K562 (cell line): ENCODE data around the gene PHETA2. TPM values are rescaled to one million over a fixed set of nuclear protein-coding genes. Genes with fewer than 3 reads are reported as not detected.

Experiments used
- ARID3A ChIP-seq: IDR thresholded peaks from 2 replicates; pipeline ENCODE4 v1.6.1; 2012; ENCODE audit warnings: low read depth, low read length, improper control_type of control experiment, borderline replicate concordance
- CHD1 ChIP-seq: fragments of 200-600 bp; sonication (generic); IDR thresholded peaks from one replicate; pipeline ENCODE4 v1.6.1; 2012; ENCODE audit warnings: mild to moderate bottlenecking, moderate library complexity, low read length, inconsistent platforms
- CHD2 ChIP-seq: IDR thresholded peaks from 2 replicates; pipeline ENCODE4 v1.6.1; 2011; ENCODE audit warnings: low read depth, low read length
- CXXC5 ChIP-seq: fragments of 250-450 bp; sonication (Bioruptor Pico); IDR thresholded peaks from 2 replicates; pipeline ENCODE4 v1.8.0; 2022; ENCODE audit warnings: inconsistent platforms, mild to moderate bottlenecking, moderate library complexity
- ESRRB ChIP-seq: fragments of 250-450 bp; sonication (Bioruptor Pico); IDR thresholded peaks from 2 replicates; pipeline ENCODE4 v1.5.0; 2020; ENCODE audit warnings: mild to moderate bottlenecking, moderate library complexity, borderline replicate concordance
- HDGF ChIP-seq: fragments of 450-650 bp; IDR thresholded peaks from 2 replicates; pipeline ENCODE4 v1.6.1; 2016
- JUN ChIP-seq, 2 experiments: sonication (generic) in 1 of 2; formaldehyde crosslinking in 1 of 2; IDR thresholded peaks; 2 replicates each; pipeline versions ENCODE4 v1.6.1 to v1.8.0; 2012 to 2022; ENCODE audit warnings: borderline replicate concordance in 2 of 2, mild to moderate bottlenecking in 2 of 2, improper control_type of control experiment in 1 of 2, low read depth in 1 of 2, low read length in 1 of 2, missing genetic modification reagents in 1 of 2
- KLF16 ChIP-seq: IDR thresholded peaks from 2 replicates; pipeline ENCODE4 v1.6.1; 2016; ENCODE audit warnings: antibody characterized with exemption
- MAFK ChIP-seq: IDR thresholded peaks from 2 replicates; pipeline ENCODE4 v1.6.1; 2011; ENCODE audit warnings: low read length, improper control_type of control experiment
- PHB ChIP-seq: fragments of 250-450 bp; sonication (Bioruptor Pico); IDR thresholded peaks from 2 replicates; pipeline ENCODE4 v1.5.0; 2021
- PTRF ChIP-seq: fragments of 450-650 bp; IDR thresholded peaks from 2 replicates; pipeline ENCODE4 v1.6.1; 2016; ENCODE audit warnings: mild to moderate bottlenecking, missing genetic modification characterization, missing compliant biosample characterization
- RBM25 ChIP-seq: fragments of 200-400 bp; formaldehyde crosslinking; IDR thresholded peaks from 2 replicates; pipeline ENCODE4 v1.6.1; 2018; ENCODE audit warnings: low read length, low read depth, moderate library complexity; ENCODE audit not compliant: severe bottlenecking
- TEAD4 ChIP-seq, 2 experiments: sonication (generic) in 1 of 2; formaldehyde crosslinking in 1 of 2; IDR thresholded peaks; 2 replicates each; pipeline versions ENCODE4 v1.6.1 to v1.8.0; 2012 to 2022; ENCODE audit warnings: borderline replicate concordance in 1 of 2, inconsistent platforms in 1 of 2, low read length in 1 of 2, mild to moderate bottlenecking in 1 of 2, missing genetic modification reagents in 1 of 2
- ZBED1 ChIP-seq: IDR thresholded peaks from 2 replicates; pipeline ENCODE4 v1.6.1; 2014
- ZNF280A ChIP-seq: fragments of 450-650 bp; IDR thresholded peaks from 2 replicates; pipeline ENCODE4 v1.6.1; 2018; ENCODE audit warnings: mild to moderate bottlenecking, low read depth; ENCODE audit not compliant: partially characterized antibody
- ZNF407 ChIP-seq: fragments of 450-650 bp; IDR thresholded peaks from 2 replicates; pipeline ENCODE4 v1.6.1; 2016; ENCODE audit warnings: low read depth
- polyA plus RNA-seq, 8 experiments: library from polyadenylated mRNA; depleted of rRNA in 4 of 8; stranded (reverse) in 5 of 8; unstranded in 3 of 8; fragments of >200 nt; fragmentation: Nextera tagmentation in 2 of 8; fragmentation: Illumina TruSeq in 1 of 8; extraction: Ambion mirVana in 2 of 8; extraction: Trizol in 1 of 8; gene quantifications; 2 replicates each; pipeline versions ENCODE4 v1.2.1 to v1.2.3, GENCODE V29; 2011 to 2014; ENCODE audit warnings: inconsistent platforms in 1 of 8, missing spikeins in 1 of 8
- total RNA-seq, 7 experiments: library from RNA; depleted of rRNA in 6 of 7; stranded (reverse); fragments of >200 nt in 6 of 7; fragmentation: Illumina TruSeq in 2 of 7; extraction: Trizol in 2 of 7; gene quantifications; 2 replicates each; pipeline versions ENCODE4 v1.2.1 to v1.2.3, GENCODE V29; 2011 to 2021; ENCODE audit warnings: low replicate concordance in 1 of 7

PHETA2 gene
- total and polyA plus RNA-seq, 9 of the 15 experiments (the other 6 are each of a cell fraction or from before 2014, with no cell fraction given): 0.07 to 0.22 (median 0.08) TPM; not detected in 5

GRCh38 chr22:42090596-42091454 lies 16.8 kb downstream of the PHETA2 start, which contains the start of gene NDUFA6 (continued):
- TF ChIP-seq ZNF407: no peak
- no peak for TF ChIP-seq ESRRB
- peak; percentile 10; the same call in 1 of the 2 replicates for TF ChIP-seq KLF16
- no peak for TF ChIP-seq CHD1
- no peak for TF ChIP-seq PHB (CRISPR knock-in tag)
- no peak for TF ChIP-seq ARID3A
- peak; percentile 5 for TF ChIP-seq RBM25
- TF ChIP-seq CHD2: no peak
- no peak for TF ChIP-seq ZNF280A
- no peak for TF ChIP-seq PTRF (tag)
- TF ChIP-seq HDGF: no peak
- 0 out of 2 replicates have a peak, but pooled peaks have one; percentile 8 for TF ChIP-seq TEAD4 (IDR thresholded peaks at IDR 0.05; ENCODE audit: low read length)
- no peak for TF ChIP-seq TEAD4 (CRISPR knock-in tag; IDR thresholded peaks at IDR 0.05; ENCODE audit: borderline replicate concordance)
- no peak for TF ChIP-seq ZBED1
- TF ChIP-seq JUN (IDR thresholded peaks at IDR 0.05; ENCODE audit: borderline replicate concordance, low read depth, low read length): no peak
- no peak for TF ChIP-seq JUN (CRISPR knock-in tag; IDR thresholded peaks at IDR 0.05; ENCODE audit: borderline replicate concordance)
- peak; percentile 72 for TF ChIP-seq CXXC5 (CRISPR knock-in tag)
- TF ChIP-seq MAFK: no peak
